Measurements from ENCODE around the gene TACC2.

TACC2 gene

GRCh38 chr10:122162671-122163173, 173.8 kb downstream of the TACC2 start:
- Histone ChIP-seq H3K4me3 (ENCODE audit: low read length) (peak overlapping the region; percentile 78), H3K27ac (ENCODE audit: low read length) (no peak overlapping the region), H3K9ac (ENCODE audit: low read length) (peak overlapping the region; percentile 89), H3K36me3 (ENCODE audit: control insufficient read depth, low read depth, low read length) (peaks cover 6% of the 10 kb centered on the region), H3K27me3 (ENCODE audit: control insufficient read depth, insufficient read depth, low read length) (no peaks in the 10 kb centered on the region), H3K9me3 (ENCODE audit: control insufficient read depth, low read depth, low read length) (no peaks in the 10 kb centered on the region), H3K4me1 (ENCODE audit: control insufficient read depth, low read depth, low read length) (peaks cover 47% of the 10 kb centered on the region)

GRCh38 chr10:122163174-122164022, 174.4 kb downstream of the TACC2 start:
- H3K9ac ChIP-seq (ENCODE audit: low read length): peak overlapping the region; percentile 89
- H3K9me3 ChIP-seq (ENCODE audit: control insufficient read depth, low read depth, low read length): no peaks in the 10 kb centered on the region

GRCh38 chr10:122164023-122164601, 175.1 kb downstream of the TACC2 start:
- Histone ChIP-seq H3K27me3 (ENCODE audit: control insufficient read depth, insufficient read depth, low read length) (no peaks in the 10 kb centered on the region), H3K4me1 (ENCODE audit: control insufficient read depth, low read depth, low read length) (peaks cover 49% of the 10 kb centered on the region), H3K36me3 (ENCODE audit: control insufficient read depth, low read depth, low read length) (peaks cover 6% of the 10 kb centered on the region), H3K9ac (ENCODE audit: low read length) (peak overlapping the region; percentile 89), H3K9me3 (ENCODE audit: control insufficient read depth, low read depth, low read length) (no peaks in the 10 kb centered on the region), H3K27ac (ENCODE audit: low read length) (no peak overlapping the region), H3K4me3 (ENCODE audit: low read length) (peak overlapping the region; percentile 78)

More at GRCh38 chr10:122163174-122164022, 174.4 kb downstream of the TACC2 start:
- peaks cover 6% of the 10 kb centered on the region for H3K36me3 ChIP-seq (ENCODE audit: control insufficient read depth, low read depth, low read length)
- no peaks in the 10 kb centered on the region for H3K27me3 ChIP-seq (ENCODE audit: control insufficient read depth, insufficient read depth, low read length)
- H3K4me3 ChIP-seq (ENCODE audit: low read length): peak overlapping the region; percentile 78
- H3K27ac ChIP-seq (ENCODE audit: low read length): no peak overlapping the region
- peaks cover 47% of the 10 kb centered on the region for H3K4me1 ChIP-seq (ENCODE audit: control insufficient read depth, low read depth, low read length)

GRCh38 chr10:122164815-122165483, 176.0 kb downstream of the TACC2 start:
- H3K4me3 ChIP-seq (ENCODE audit: low read length): peak overlapping the region; percentile 78

GRCh38 chr10:122165484-122166276, 176.7 kb downstream of the TACC2 start:
- no peaks in the 10 kb centered on the region for H3K9me3 ChIP-seq (ENCODE audit: control insufficient read depth, low read depth, low read length)
- H3K4me3 ChIP-seq (ENCODE audit: low read length): peak overlapping the region; percentile 78
- peaks cover 51% of the 10 kb centered on the region for H3K4me1 ChIP-seq (ENCODE audit: control insufficient read depth, low read depth, low read length)
- H3K27ac ChIP-seq (ENCODE audit: low read length): no peak overlapping the region
- peaks cover 6% of the 10 kb centered on the region for H3K36me3 ChIP-seq (ENCODE audit: control insufficient read depth, low read depth, low read length)
- H3K27me3 ChIP-seq (ENCODE audit: control insufficient read depth, insufficient read depth, low read length): no peaks in the 10 kb centered on the region
- peak overlapping the region; percentile 89 for H3K9ac ChIP-seq (ENCODE audit: low read length)

More at GRCh38 chr10:122164815-122165483, 176.0 kb downstream of the TACC2 start:
- Histone ChIP-seq H3K9ac (ENCODE audit: low read length) (peak overlapping the region; percentile 89), H3K4me1 (ENCODE audit: control insufficient read depth, low read depth, low read length) (peaks cover 44% of the 10 kb centered on the region), H3K27me3 (ENCODE audit: control insufficient read depth, insufficient read depth, low read length) (no peaks in the 10 kb centered on the region), H3K27ac (ENCODE audit: low read length) (no peak overlapping the region), H3K9me3 (ENCODE audit: control insufficient read depth, low read depth, low read length) (no peaks in the 10 kb centered on the region), H3K36me3 (ENCODE audit: control insufficient read depth, low read depth, low read length) (peaks cover 6% of the 10 kb centered on the region)

DNA sequence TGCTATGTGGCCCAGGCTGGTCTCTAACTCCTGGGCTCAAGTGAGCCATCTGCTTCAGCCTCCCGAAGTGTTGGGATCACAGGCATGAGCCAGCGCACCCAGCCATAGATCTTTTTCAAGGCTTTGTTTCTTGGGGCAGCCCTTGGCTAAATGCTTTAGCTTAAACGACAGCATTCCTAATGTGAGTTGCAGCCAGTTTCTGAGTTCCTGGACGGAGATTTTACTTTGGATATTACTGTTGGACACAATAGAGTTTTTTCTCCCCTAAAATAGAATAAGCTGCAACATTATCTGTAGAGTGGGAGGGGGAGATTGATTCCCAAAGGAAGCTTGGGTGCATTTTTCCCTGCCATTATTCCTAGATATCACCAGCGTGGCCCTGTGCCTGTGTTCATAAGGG, 179.1 kb downstream of the TACC2 start:
- Histone ChIP-seq H3K27me3 (ENCODE audit: control insufficient read depth, insufficient read depth, low read length) (no peaks in the 10 kb centered on the region), H3K4me1 (ENCODE audit: control insufficient read depth, low read depth, low read length) (peaks cover 58% of the 10 kb centered on the region), H3K4me3 (ENCODE audit: low read length) (no peak overlapping the region), H3K36me3 (ENCODE audit: control insufficient read depth, low read depth, low read length) (peaks cover 6% of the 10 kb centered on the region), H3K27ac (ENCODE audit: low read length) (no peak overlapping the region), H3K9me3 (ENCODE audit: control insufficient read depth, low read depth, low read length) (no peaks in the 10 kb centered on the region), H3K9ac (ENCODE audit: low read length) (no peak overlapping the region)

DNA sequence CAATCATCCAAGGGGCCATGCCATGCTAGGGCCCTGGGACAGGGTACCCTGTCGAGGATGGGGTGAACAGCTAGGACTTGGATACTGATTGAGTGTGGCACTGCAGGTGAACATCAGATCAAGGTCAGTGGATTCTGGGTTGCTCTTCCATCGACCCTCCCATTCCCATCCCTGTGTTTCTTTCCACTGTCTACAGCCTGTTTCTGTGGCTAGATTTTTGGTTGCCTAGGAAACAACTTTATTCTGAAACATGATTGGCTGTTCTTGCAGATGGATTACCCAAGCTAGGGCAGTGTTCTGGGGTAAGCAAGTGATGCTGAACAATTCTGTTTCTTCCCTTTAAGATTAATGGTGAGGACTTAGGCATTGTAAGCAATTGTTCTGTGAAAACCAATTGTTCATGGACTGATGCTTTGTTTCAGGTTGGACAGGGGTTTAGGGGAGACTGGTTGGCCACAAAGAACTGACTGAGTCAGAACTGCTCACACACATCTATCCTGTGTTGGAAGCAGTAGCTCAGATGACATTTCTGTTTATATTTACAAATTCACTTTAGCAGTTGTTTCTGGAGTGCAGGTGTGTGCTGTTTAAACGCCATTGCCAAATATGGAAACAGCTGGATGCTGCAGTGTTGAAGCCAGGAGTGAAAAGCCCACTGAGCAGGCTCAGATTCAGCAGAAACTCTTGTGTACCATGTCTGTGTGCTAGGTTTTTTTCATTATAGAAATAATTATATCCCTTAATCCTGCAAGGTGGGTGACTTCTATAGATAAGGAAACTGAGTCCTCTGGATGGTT, 179.8 kb downstream of the TACC2 start:
- Histone ChIP-seq H3K36me3 (ENCODE audit: control insufficient read depth, low read depth, low read length) (peaks cover 6% of the 10 kb centered on the region), H3K4me1 (ENCODE audit: control insufficient read depth, low read depth, low read length) (peaks cover 65% of the 10 kb centered on the region), H3K27me3 (ENCODE audit: control insufficient read depth, insufficient read depth, low read length) (no peaks in the 10 kb centered on the region), H3K27ac (ENCODE audit: low read length) (no peak overlapping the region), H3K9me3 (ENCODE audit: control insufficient read depth, low read depth, low read length) (no peaks in the 10 kb centered on the region), H3K4me3 (ENCODE audit: low read length) (no peak overlapping the region), H3K9ac (ENCODE audit: low read length) (no peak overlapping the region)

GRCh38 chr10:122170802-122171201, 181.8 kb downstream of the TACC2 start:
- Histone ChIP-seq H3K9me3 (ENCODE audit: control insufficient read depth, low read depth, low read length) (no peaks in the 10 kb centered on the region), H3K27ac (ENCODE audit: low read length) (peak overlapping the region; percentile 52), H3K4me1 (ENCODE audit: control insufficient read depth, low read depth, low read length) (peaks cover 61% of the 10 kb centered on the region), H3K27me3 (ENCODE audit: control insufficient read depth, insufficient read depth, low read length) (no peaks in the 10 kb centered on the region), H3K4me3 (ENCODE audit: low read length) (no peak overlapping the region), H3K36me3 (ENCODE audit: control insufficient read depth, low read depth, low read length) (peaks cover 6% of the 10 kb centered on the region), H3K9ac (ENCODE audit: low read length) (peak overlapping the region; percentile 2)

- Histone ChIP-seq H3K27me3 (ENCODE audit: control insufficient read depth, insufficient read depth, low read length) (no peaks in the 10 kb centered on the region), H3K36me3 (ENCODE audit: control insufficient read depth, low read depth, low read length) (peaks cover 3% of the 10 kb centered on the region), H3K9ac (ENCODE audit: low read length) (peak overlapping the region; percentile 2), H3K27ac (ENCODE audit: low read length) (peak overlapping the region; percentile 52), H3K4me3 (ENCODE audit: low read length) (no peak overlapping the region), H3K9me3 (ENCODE audit: control insufficient read depth, low read depth, low read length) (no peaks in the 10 kb centered on the region), H3K4me1 (ENCODE audit: control insufficient read depth, low read depth, low read length) (peaks cover 59% of the 10 kb centered on the region)
Observed at GRCh38 chr10:122171302-122172075, 182.5 kb downstream of the TACC2 start.

Data from iPS-18a (cell line).